K562 (cell line): ENCODE results near the gene HOXA13. TPM values are rescaled to one million over a fixed set of nuclear protein-coding genes. Genes with fewer than 3 reads are reported as not detected.

Experiments
- ATAC-seq: fragments of 200-7000 bp; cut with Tn5 transposase; 3 replicates; pipeline ENCODE4 v1.9.1; 2020; ENCODE audit warnings: moderate library complexity
- BruUV-seq: library from RNA; stranded (reverse); fragments of 400-500 nt; replicated peaks from 2 replicates; lab custom pipeline; 2021; lab: Mats Ljungman, UMichigan
- CTCF ChIA-PET: fragments of 300-600 bp; formaldehyde crosslinking; extraction: SDS; loops from one replicate; lab custom pipeline; 2021; ENCODE audit warnings: low intra/inter-chr PET ratio; lab: Yijun Ruan, JAX
- POLR2A ChIA-PET: fragments of 300-600, 350-650 bp; sonication (Branson Sonifier 250); formaldehyde crosslinking; extraction: SDS; loops from one replicate; lab custom pipeline; 2021; ENCODE audit warnings: antibody characterized with exemption, inconsistent platforms; lab: Yijun Ruan, JAX
- DNase-seq, 4 experiments: peaks; one replicate each; pipeline versions ENCODE4 v3.0.0 to v3.0.0-alpha.2; 2011 to 2018; ENCODE audit warnings: low spot score in 3 of 4, mixed read lengths in 3 of 4; ENCODE audit errors: extremely low read depth in 1 of 4
- FAIRE-seq: peaks from 2 replicates; lab custom pipeline; 2011; peaks lifted over from hg19 to GRCh38; lab: Jason Lieb, UNC
- H2AFZ ChIP-seq: 2 replicates; pipeline ENCODE4 v1.6.0; 2011; ENCODE audit warnings: low read depth, low read length, control low read depth, inconsistent platforms
- H3K27ac ChIP-seq: fragments of 200-600 bp; 3 replicates; pipeline ENCODE4 v1.8.0; 2011; ENCODE audit warnings: low read depth, mild to moderate bottlenecking, control low read depth, inconsistent platforms, low read length, moderate library complexity, mixed read lengths; ENCODE audit errors: extremely low read depth
- H3K27me3 ChIP-seq, 2 experiments: fragments of 300-600 bp in 1 of 2; 2 replicates in 1 of 2; 3 replicates in 1 of 2; pipeline versions ENCODE4 v1.6.0 to v1.8.0; 2011; ENCODE audit warnings: inconsistent platforms in 2 of 2, low read length in 2 of 2, mild to moderate bottlenecking in 1 of 2, mixed read lengths in 1 of 2, moderate library complexity in 1 of 2; ENCODE audit not compliant: control insufficient read depth in 2 of 2, insufficient read depth in 2 of 2
- H3K36me3 ChIP-seq: fragments of 300-600 bp; 3 replicates; pipeline ENCODE4 v1.8.0; 2011; ENCODE audit warnings: mild to moderate bottlenecking, low read length, inconsistent platforms; ENCODE audit not compliant: control insufficient read depth, insufficient read depth
- H3K4me1 ChIP-seq, 2 experiments: fragments of 200-600 bp in 1 of 2; replicated peaks in 1 of 2; 2 replicates in 1 of 2; 3 replicates in 1 of 2; pipeline versions ENCODE4 v1.5.1 to v1.8.0; 2011; ENCODE audit warnings: inconsistent platforms in 2 of 2, low read length in 2 of 2, mild to moderate bottlenecking in 1 of 2, mixed read lengths in 1 of 2, moderate library complexity in 1 of 2; ENCODE audit not compliant: control insufficient read depth in 2 of 2, insufficient read depth in 2 of 2
- H3K4me2 ChIP-seq: 2 replicates; pipeline ENCODE4 v1.6.1; 2011; ENCODE audit warnings: low read length, control low read depth, inconsistent platforms, mixed read lengths; ENCODE audit not compliant: insufficient read depth
- H3K4me3 ChIP-seq: fragments of 200-600 bp; sonication (generic), shearing (Covaris generic); 2 replicates; pipeline ENCODE4 v1.5.1; 2016; ENCODE audit warnings: control low read depth, inconsistent platforms
- H3K79me2 ChIP-seq: fragments of 200-600 bp; 3 replicates; pipeline ENCODE4 v1.8.0; 2011; ENCODE audit warnings: low read length, inconsistent platforms; ENCODE audit not compliant: control insufficient read depth, insufficient read depth
- H3K9ac ChIP-seq, 2 experiments: 2 replicates each; pipeline versions ENCODE4 v1.6.0 to v1.6.1; 2011; ENCODE audit warnings: low read depth in 2 of 2, low read length in 2 of 2, control low read depth in 1 of 2, inconsistent platforms in 1 of 2, mild to moderate bottlenecking in 1 of 2, mixed read lengths in 1 of 2; ENCODE audit not compliant: insufficient read depth in 1 of 2
- H3K9me1 ChIP-seq: one replicate; pipeline ENCODE4 v1.6.0; 2011; ENCODE audit warnings: inconsistent platforms, mild to moderate bottlenecking, low read length, moderate library complexity; ENCODE audit not compliant: control insufficient read depth, insufficient read depth
- H3K9me3 ChIP-seq: replicated peaks from 2 replicates; pipeline ENCODE4 v1.5.1; 2011; ENCODE audit warnings: low read depth, low read length, inconsistent platforms; ENCODE audit not compliant: control insufficient read depth, insufficient read depth
- H4K20me1 ChIP-seq: replicated peaks from 2 replicates; pipeline ENCODE4 v1.6.1; 2011; ENCODE audit warnings: low read length, inconsistent platforms, mixed read lengths; ENCODE audit not compliant: control insufficient read depth, insufficient read depth
- BCOR ChIP-seq: fragments of 450-650 bp; IDR thresholded peaks from 2 replicates; pipeline ENCODE4 v1.6.1; 2016
- CBFA2T2 ChIP-seq: fragments of 450-650 bp; conservative IDR thresholded peaks from 2 replicates; pipeline ENCODE4 v1.6.1; 2017; ENCODE audit warnings: mild to moderate bottlenecking
- DACH1 ChIP-seq: fragments of 450-650 bp; IDR thresholded peaks from 2 replicates; pipeline ENCODE4 v1.6.1; 2018; ENCODE audit not compliant: partially characterized antibody
- GABPA ChIP-seq: fragments of 200-800 bp; sonication (Bioruptor generic); conservative IDR thresholded peaks from 2 replicates; pipeline ENCODE4 v1.6.1; 2016; ENCODE audit warnings: low read depth, missing genetic modification characterization, missing compliant biosample characterization
- HNRNPUL1 ChIP-seq: fragments of 200-400 bp; formaldehyde crosslinking; IDR thresholded peaks from 2 replicates; pipeline ENCODE4 v1.6.1; 2017; ENCODE audit warnings: low read length
- LARP7 ChIP-seq: fragments of 450-650 bp; IDR thresholded peaks from 2 replicates; pipeline ENCODE4 v1.6.1; 2016
- NFIX ChIP-seq: fragments of 250-450 bp; sonication (Bioruptor Pico); IDR thresholded peaks from 2 replicates; pipeline ENCODE4 v1.4.0; 2020; ENCODE audit warnings: low read depth, mild to moderate bottlenecking, moderate library complexity
- SMC3 ChIP-seq: conservative IDR thresholded peaks from 2 replicates; pipeline ENCODE4 v1.6.1; 2011; ENCODE audit warnings: low read depth, low read length, improper control_type of control experiment; ENCODE audit not compliant: insufficient read depth
- ZC3H4 ChIP-seq: sonication (generic); formaldehyde crosslinking; IDR thresholded peaks from 2 replicates; pipeline ENCODE4 v1.9.0; 2021; ENCODE audit warnings: missing genetic modification reagents, borderline replicate concordance
- ZFPM2 ChIP-seq: fragments of 250-450 bp; sonication (Bioruptor Pico); IDR thresholded peaks from 2 replicates; pipeline ENCODE4 v1.5.1; 2022; ENCODE audit warnings: mild to moderate bottlenecking
- ZNF134 ChIP-seq: fragments of 250-450 bp; sonication (Bioruptor Pico); conservative IDR thresholded peaks from 2 replicates; pipeline ENCODE4 v1.4.0; 2020
- ZNF324 ChIP-seq: fragments of 250-450 bp; sonication (Bioruptor Pico); IDR thresholded peaks from 2 replicates; pipeline ENCODE4 v1.4.0; 2020; ENCODE audit warnings: mild to moderate bottlenecking
- WGBS: fragments of 100-300 bp; shearing (Covaris generic); methylation state at CpG from one replicate; pipeline ENCODE4 v1.1.6; 2016; ENCODE audit warnings: low coverage, mixed read lengths; ENCODE audit not compliant: insufficient coverage; ENCODE audit errors: missing lambda C conversion rate; 5-methylcytosine and 5-hydroxymethylcytosine counted together
- in situ Hi-C: fragments of 300-500 bp; cut with MboI; formaldehyde crosslinking; loops from 4 replicates; pipeline ENCODE4 v1.15.0; 2018; ENCODE audit warnings: inconsistent platforms, mixed read lengths
- intact Hi-C: fragments of 100-400 bp; cut with micrococcal nuclease; formaldehyde crosslinking; loops from 2 replicates; pipeline ENCODE4 v1.14.2; 2022
- polyA plus RNA-seq, 8 experiments: library from polyadenylated mRNA; depleted of rRNA in 4 of 8; stranded (reverse) in 5 of 8; unstranded in 3 of 8; fragments of >200 nt; fragmentation: Nextera tagmentation in 2 of 8; fragmentation: Illumina TruSeq in 1 of 8; extraction: Ambion mirVana in 2 of 8; extraction: Trizol in 1 of 8; gene quantifications; 2 replicates each; pipeline versions ENCODE4 v1.2.1 to v1.2.3, GENCODE V29; 2011 to 2014; ENCODE audit warnings: inconsistent platforms in 1 of 8, missing spikeins in 1 of 8
- total RNA-seq, 7 experiments: library from RNA; depleted of rRNA in 6 of 7; stranded (reverse); fragments of >200 nt in 6 of 7; fragmentation: Illumina TruSeq in 2 of 7; extraction: Trizol in 2 of 7; gene quantifications; 2 replicates each; pipeline versions ENCODE4 v1.2.1 to v1.2.3, GENCODE V29; 2011 to 2021; ENCODE audit warnings: low replicate concordance in 1 of 7
- TF ChIP-seq, protein P1 (sequence below), 2 experiments: IDR thresholded peaks; 2 replicates each; pipeline ENCODE4 v1.6.1; 2011; ENCODE audit warnings: borderline replicate concordance in 1 of 2, control low read depth in 1 of 2, low read depth in 1 of 2, low read length in 1 of 2, mild to moderate bottlenecking in 1 of 2, mixed read lengths in 1 of 2, moderate library complexity in 1 of 2; ENCODE audit not compliant: insufficient read depth in 1 of 2, insufficient read length in 1 of 2, poor library complexity in 1 of 2, severe bottlenecking in 1 of 2; ENCODE audit errors: extremely low read depth in 1 of 2
- TF ChIP-seq, protein P2 (sequence below): fragments of 250-450 bp; sonication (Bioruptor Pico); IDR thresholded peaks from 2 replicates; pipeline ENCODE4 v1.8.0; 2022; ENCODE audit warnings: inconsistent platforms, mild to moderate bottlenecking, moderate library complexity, borderline replicate concordance
- TF ChIP-seq, protein P3 (sequence below): fragments of 450-650 bp; IDR thresholded peaks from 2 replicates; pipeline ENCODE4 v1.6.1; 2016; ENCODE audit warnings: mild to moderate bottlenecking

The HOXA13 gene
- total and polyA plus RNA-seq, 9 of the 15 experiments (the other 6 are each of a cell fraction or from before 2014, with no cell fraction given) = not detected

DNA sequence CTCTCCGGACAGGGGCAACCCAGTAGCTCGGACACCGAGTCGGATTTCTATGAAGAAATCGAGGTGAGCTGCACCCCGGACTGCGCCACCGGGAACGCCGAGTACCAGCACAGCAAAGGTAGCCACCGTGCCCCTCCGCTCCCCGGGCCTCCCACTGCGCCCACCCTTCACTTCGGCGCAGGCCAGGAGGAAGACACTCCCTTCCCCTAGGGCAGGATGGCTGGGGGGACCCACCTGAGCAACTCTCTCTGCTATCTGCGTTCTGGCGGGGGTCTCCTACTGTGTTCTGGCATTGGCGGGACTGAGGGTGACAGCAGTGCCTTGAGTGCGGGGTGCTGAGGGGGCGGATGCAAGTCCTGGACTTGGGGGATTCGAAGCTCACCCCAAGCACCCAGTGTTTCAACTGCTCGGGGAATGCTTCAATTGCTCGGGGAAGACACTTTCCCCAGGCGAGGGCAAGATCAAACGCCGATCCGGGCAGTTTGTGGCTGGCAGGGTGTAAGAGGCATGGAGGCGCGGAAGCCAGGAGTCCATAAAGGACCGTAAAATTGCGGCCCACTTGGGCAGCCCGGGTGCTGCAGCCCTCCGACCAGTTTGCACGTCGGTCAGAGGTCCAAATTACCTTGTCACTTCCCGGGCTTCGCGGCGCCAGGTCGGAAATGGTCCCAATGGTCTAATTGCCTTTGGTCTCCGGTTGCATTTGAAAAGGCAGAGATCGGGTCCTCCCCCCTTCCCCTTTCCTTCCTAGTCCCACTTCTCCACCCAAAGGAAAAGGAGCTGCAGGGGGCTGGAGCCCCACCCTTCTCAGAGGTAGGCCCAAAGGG, 43.7 kb upstream of the HOXA13 start:
- ChIA-PET CTCF (no interaction called here), POLR2A (interaction anchor here (0.6 to 1.1 kb wide), 2 partner anchors 15 to 33 kb away, joined by 3 read pairs; no protein-coding TSS in a partner anchor)
- Histone ChIP-seq H3K27ac (no peak overlapping the region), H3K4me2 (no peak overlapping the region), H3K4me1 (peaks cover 0 to 26% of the 10 kb centered on the region in 2 experiments; a peak in 2 of 5 replicates), H2AFZ (no peak overlapping the region), H3K9me1 (peaks cover 2% of the 10 kb centered on the region), H3K27me3 (peaks cover 77 to 93% of the 10 kb centered on the region in 2 experiments), H4K20me1 (0 out of 2 replicates have a peak, but pooled peaks cover 4% of the 10 kb centered on the region), H3K9me3 (no peaks in the 10 kb centered on the region), H3K79me2 (no peaks in the 10 kb centered on the region), H3K9ac (no peak overlapping the region), H3K4me3 (no peak overlapping the region), H3K36me3 (no peaks in the 10 kb centered on the region)
- BruUV-seq = no TSS peak
- intact Hi-C loops = no loop called here
- FAIRE-seq = no peak
- no peak for ATAC-seq
- WGBS = 8% methylated on average over 33 of the region's 43 CpGs
- DNase-seq = no peak
- in situ Hi-C loops = no loop called here
- no peak for TF ChIP-seq GABPA (tag)
- TF ChIP-seq BCOR = no peak
- TF ChIP-seq, protein P1, sequence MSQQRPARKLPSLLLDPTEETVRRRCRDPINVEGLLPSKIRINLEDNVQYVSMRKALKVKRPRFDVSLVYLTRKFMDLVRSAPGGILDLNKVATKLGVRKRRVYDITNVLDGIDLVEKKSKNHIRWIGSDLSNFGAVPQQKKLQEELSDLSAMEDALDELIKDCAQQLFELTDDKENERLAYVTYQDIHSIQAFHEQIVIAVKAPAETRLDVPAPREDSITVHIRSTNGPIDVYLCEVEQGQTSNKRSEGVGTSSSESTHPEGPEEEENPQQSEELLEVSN (IDR thresholded peaks at IDR 0.05; ENCODE audit: borderline replicate concordance in 1 of 2, extremely low read depth in 1 of 2, insufficient read depth in 1 of 2, insufficient read length in 1 of 2, low read depth in 1 of 2, low read length in 1 of 2, poor library complexity in 1 of 2, severe bottlenecking in 1 of 2) = no peak
- no peak for TF ChIP-seq ZNF324 (CRISPR knock-in tag)
- no peak for TF ChIP-seq LARP7
- TF ChIP-seq, protein P2, sequence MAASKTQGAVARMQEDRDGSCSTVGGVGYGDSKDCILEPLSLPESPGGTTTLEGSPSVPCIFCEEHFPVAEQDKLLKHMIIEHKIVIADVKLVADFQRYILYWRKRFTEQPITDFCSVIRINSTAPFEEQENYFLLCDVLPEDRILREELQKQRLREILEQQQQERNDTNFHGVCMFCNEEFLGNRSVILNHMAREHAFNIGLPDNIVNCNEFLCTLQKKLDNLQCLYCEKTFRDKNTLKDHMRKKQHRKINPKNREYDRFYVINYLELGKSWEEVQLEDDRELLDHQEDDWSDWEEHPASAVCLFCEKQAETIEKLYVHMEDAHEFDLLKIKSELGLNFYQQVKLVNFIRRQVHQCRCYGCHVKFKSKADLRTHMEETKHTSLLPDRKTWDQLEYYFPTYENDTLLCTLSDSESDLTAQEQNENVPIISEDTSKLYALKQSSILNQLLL (CRISPR knock-in tag) = no peak
- TF ChIP-seq, protein P3, sequence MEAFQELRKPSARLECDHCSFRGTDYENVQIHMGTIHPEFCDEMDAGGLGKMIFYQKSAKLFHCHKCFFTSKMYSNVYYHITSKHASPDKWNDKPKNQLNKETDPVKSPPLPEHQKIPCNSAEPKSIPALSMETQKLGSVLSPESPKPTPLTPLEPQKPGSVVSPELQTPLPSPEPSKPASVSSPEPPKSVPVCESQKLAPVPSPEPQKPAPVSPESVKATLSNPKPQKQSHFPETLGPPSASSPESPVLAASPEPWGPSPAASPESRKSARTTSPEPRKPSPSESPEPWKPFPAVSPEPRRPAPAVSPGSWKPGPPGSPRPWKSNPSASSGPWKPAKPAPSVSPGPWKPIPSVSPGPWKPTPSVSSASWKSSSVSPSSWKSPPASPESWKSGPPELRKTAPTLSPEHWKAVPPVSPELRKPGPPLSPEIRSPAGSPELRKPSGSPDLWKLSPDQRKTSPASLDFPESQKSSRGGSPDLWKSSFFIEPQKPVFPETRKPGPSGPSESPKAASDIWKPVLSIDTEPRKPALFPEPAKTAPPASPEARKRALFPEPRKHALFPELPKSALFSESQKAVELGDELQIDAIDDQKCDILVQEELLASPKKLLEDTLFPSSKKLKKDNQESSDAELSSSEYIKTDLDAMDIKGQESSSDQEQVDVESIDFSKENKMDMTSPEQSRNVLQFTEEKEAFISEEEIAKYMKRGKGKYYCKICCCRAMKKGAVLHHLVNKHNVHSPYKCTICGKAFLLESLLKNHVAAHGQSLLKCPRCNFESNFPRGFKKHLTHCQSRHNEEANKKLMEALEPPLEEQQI = no peak
- TF ChIP-seq ZNF134 (CRISPR knock-in tag) = no peak
- no peak for TF ChIP-seq ZC3H4 (CRISPR knock-in tag)
- no peak for TF ChIP-seq HNRNPUL1
- no peak for TF ChIP-seq DACH1
- TF ChIP-seq SMC3 = no peak
- no peak for TF ChIP-seq CBFA2T2
- TF ChIP-seq ZFPM2 = no peak
- TF ChIP-seq NFIX (CRISPR knock-in tag) = no peak
